Endothelial cell of umbilical vein (primary cell): ENCODE measurements around the gene SDSL. TPM values are rescaled to one million over a fixed set of nuclear protein-coding genes. Genes with fewer than 3 reads are reported as not detected.

Source experiments
- BruUV-seq: library from RNA; stranded (reverse); fragments of 400-500 nt; replicated peaks from 2 replicates; lab custom pipeline; 2021; lab: Mats Ljungman, UMichigan
- CTCF ChIA-PET: fragments of 300-600, 350-600 bp; sonication (Branson Sonifier 250); formaldehyde crosslinking; loops from one replicate; lab custom pipeline; 2021; ENCODE audit warnings: antibody characterized with exemption, inconsistent platforms; lab: Charles Lee
- POLR2A ChIA-PET: fragments of 300-600, 350-600 bp; sonication (Branson Sonifier 250); formaldehyde crosslinking; loops from one replicate; lab custom pipeline; 2021; ENCODE audit warnings: antibody characterized with exemption, inconsistent platforms; lab: Charles Lee
- DNase-seq: peaks from one replicate; pipeline ENCODE4 v3.0.0-alpha.2; 2011; ENCODE audit warnings: low read depth, low spot score
- FAIRE-seq: peaks from 2 replicates; lab custom pipeline; 2011; peaks lifted over from hg19 to GRCh38; lab: Jason Lieb, UNC
- H2AFZ ChIP-seq: 2 replicates; pipeline ENCODE4 v1.6.0; 2012; ENCODE audit warnings: low read depth, low read length, control low read depth, inconsistent platforms
- H3K27ac ChIP-seq: 2 replicates; pipeline ENCODE4 v1.5.1; 2011; ENCODE audit warnings: low read depth, mild to moderate bottlenecking, control low read depth, low read length, moderate library complexity; ENCODE audit not compliant: insufficient read depth
- H3K27me3 ChIP-seq, 2 experiments: 2 replicates each; pipeline versions ENCODE4 v1.6.0 to v1.6.1; 2011; ENCODE audit warnings: low read length in 2 of 2, mixed read lengths in 1 of 2; ENCODE audit not compliant: control insufficient read depth in 2 of 2, insufficient read depth in 2 of 2
- H3K36me3 ChIP-seq, 2 experiments: 2 replicates in 1 of 2; 3 replicates in 1 of 2; pipeline ENCODE4 v1.5.1; 2011; ENCODE audit warnings: low read length in 2 of 2, mild to moderate bottlenecking in 1 of 2, moderate library complexity in 1 of 2; ENCODE audit not compliant: control insufficient read depth in 2 of 2, insufficient read depth in 2 of 2; ENCODE audit errors: extremely low read depth in 1 of 2
- H3K4me1 ChIP-seq: 3 replicates; pipeline ENCODE4 v1.5.1; 2011; ENCODE audit warnings: mild to moderate bottlenecking, low read length; ENCODE audit not compliant: control insufficient read depth, insufficient read depth; ENCODE audit errors: extremely low read depth
- H3K4me2 ChIP-seq: 2 replicates; pipeline ENCODE4 v1.6.1; 2011; ENCODE audit warnings: low read length, control low read depth, mixed read lengths; ENCODE audit not compliant: insufficient read depth
- H3K4me3 ChIP-seq, 3 experiments: fragments of 200-600 bp in 1 of 3; sonication (generic), shearing (Covaris generic) in 1 of 3; replicated peaks in 1 of 3; 2 replicates each; pipeline ENCODE4 v1.5.1; 2011 to 2016; ENCODE audit warnings: control low read depth in 3 of 3, low read length in 3 of 3, mild to moderate bottlenecking in 2 of 3, inconsistent platforms in 1 of 3, low read depth in 1 of 3, moderate library complexity in 1 of 3; ENCODE audit not compliant: insufficient read depth in 1 of 3
- H3K79me2 ChIP-seq: 2 replicates; pipeline ENCODE4 v1.6.0; 2012; ENCODE audit warnings: low read length, inconsistent platforms; ENCODE audit not compliant: control insufficient read depth, insufficient read depth
- H3K9ac ChIP-seq: replicated peaks from 2 replicates; pipeline ENCODE3; 2011; ENCODE audit warnings: low read length, control low read depth; ENCODE audit not compliant: insufficient read depth; ENCODE audit errors: extremely low read depth
- H3K9me1 ChIP-seq: replicated peaks from 3 replicates; pipeline ENCODE4 v1.6.0; 2011; ENCODE audit warnings: mild to moderate bottlenecking, low read length; ENCODE audit not compliant: control insufficient read depth, insufficient read depth; ENCODE audit errors: extremely low read depth
- H3K9me3 ChIP-seq: replicated peaks from 2 replicates; pipeline ENCODE4 v1.5.1; 2012; ENCODE audit warnings: low read length, inconsistent platforms; ENCODE audit not compliant: control insufficient read depth, insufficient read depth
- H4K20me1 ChIP-seq: replicated peaks from 2 replicates; pipeline ENCODE3; 2011; ENCODE audit warnings: mild to moderate bottlenecking, low read length; ENCODE audit not compliant: control insufficient read depth, insufficient read depth; ENCODE audit errors: extremely low read depth
- EZH2 ChIP-seq: IDR thresholded peaks from 2 replicates; pipeline ENCODE4 v1.6.1; 2012; ENCODE audit warnings: borderline replicate concordance, low read depth, mild to moderate bottlenecking, moderate library complexity, low read length, inconsistent platforms; ENCODE audit not compliant: severe bottlenecking
- GATA2 ChIP-seq: IDR thresholded peaks from 2 replicates; pipeline ENCODE4 v1.7.0; 2011; ENCODE audit warnings: low read depth, mild to moderate bottlenecking, moderate library complexity, mixed read lengths, low read length; ENCODE audit not compliant: insufficient read length, insufficient read depth
- JUN ChIP-seq: IDR thresholded peaks from 2 replicates; pipeline ENCODE4 v1.6.1; 2011; ENCODE audit warnings: borderline replicate concordance, low read depth; ENCODE audit not compliant: insufficient read length, insufficient read depth
- MAX ChIP-seq: IDR thresholded peaks from 2 replicates; pipeline ENCODE4 v1.6.1; 2011; ENCODE audit not compliant: insufficient read depth, insufficient read length
- MYC ChIP-seq: IDR thresholded peaks from one replicate; pipeline ENCODE4 v1.6.1; 2011; ENCODE audit warnings: mild to moderate bottlenecking, low read depth, low read length
- dilution Hi-C: fragments of 300-500 bp; cut with MboI; formaldehyde crosslinking; loops from one replicate; pipeline ENCODE4 v1.15.0; 2019; ENCODE audit warnings: low sequenced_read_pairs; ENCODE audit not compliant: extremely low pct_ligation_motif_present
- intact Hi-C: fragments of 100-400 bp; cut with micrococcal nuclease; formaldehyde crosslinking; loops from one replicate; pipeline ENCODE4 v1.10.0; 2022
- polyA plus RNA-seq, 4 experiments: library from polyadenylated mRNA; depleted of rRNA in 3 of 4; stranded (reverse) in 3 of 4; unstranded in 1 of 4; fragments of >200 nt; gene quantifications; 2 replicates each; pipeline versions ENCODE4 v1.2.1 to v1.2.3, GENCODE V29; 2011 to 2012; ENCODE audit warnings: missing spikeins in 1 of 4
- total RNA-seq: library from RNA; stranded (reverse); gene quantifications from 2 replicates; pipeline ENCODE4 v1.2.3, GENCODE V29; 2021
- TF ChIP-seq, protein P1 (sequence below), 2 donors: IDR thresholded peaks; 1 replicate in 1 of 2; 2 replicates in 1 of 2; pipeline ENCODE4 v1.5.1; 2011; ENCODE audit warnings: low read length in 2 of 2, mild to moderate bottlenecking in 2 of 2, moderate library complexity in 2 of 2, control low read depth in 1 of 2, inconsistent platforms in 1 of 2, low read depth in 1 of 2; ENCODE audit not compliant: insufficient read depth in 1 of 2; ENCODE audit errors: extremely low read depth in 1 of 2

Gene SDSL
- total and polyA plus RNA-seq, 2 donors (not counting 3 experiments of a cell fraction or from before 2014, with no cell fraction given): 5.7 to 16.9 TPM

- no peaks in the 10 kb centered on the region for H3K36me3 ChIP-seq
- FAIRE-seq (no peak), DNase-seq (no peak)
- no peaks in the 10 kb centered on the region for H4K20me1 ChIP-seq
- H3K27ac ChIP-seq: no peak overlapping the region
- CTCF ChIA-PET: interaction anchor here (1.4 to 1.7 kb wide), 2 partner anchors 16 to 53 kb away, joined by 5 to 9 read pairs; no protein-coding TSS in a partner anchor
- peaks cover 59 to 62% of the 10 kb centered on the region in 2 experiments for H3K27me3 ChIP-seq
- H3K4me3 ChIP-seq: no peak overlapping the region
- TF ChIP-seq, protein P1, sequence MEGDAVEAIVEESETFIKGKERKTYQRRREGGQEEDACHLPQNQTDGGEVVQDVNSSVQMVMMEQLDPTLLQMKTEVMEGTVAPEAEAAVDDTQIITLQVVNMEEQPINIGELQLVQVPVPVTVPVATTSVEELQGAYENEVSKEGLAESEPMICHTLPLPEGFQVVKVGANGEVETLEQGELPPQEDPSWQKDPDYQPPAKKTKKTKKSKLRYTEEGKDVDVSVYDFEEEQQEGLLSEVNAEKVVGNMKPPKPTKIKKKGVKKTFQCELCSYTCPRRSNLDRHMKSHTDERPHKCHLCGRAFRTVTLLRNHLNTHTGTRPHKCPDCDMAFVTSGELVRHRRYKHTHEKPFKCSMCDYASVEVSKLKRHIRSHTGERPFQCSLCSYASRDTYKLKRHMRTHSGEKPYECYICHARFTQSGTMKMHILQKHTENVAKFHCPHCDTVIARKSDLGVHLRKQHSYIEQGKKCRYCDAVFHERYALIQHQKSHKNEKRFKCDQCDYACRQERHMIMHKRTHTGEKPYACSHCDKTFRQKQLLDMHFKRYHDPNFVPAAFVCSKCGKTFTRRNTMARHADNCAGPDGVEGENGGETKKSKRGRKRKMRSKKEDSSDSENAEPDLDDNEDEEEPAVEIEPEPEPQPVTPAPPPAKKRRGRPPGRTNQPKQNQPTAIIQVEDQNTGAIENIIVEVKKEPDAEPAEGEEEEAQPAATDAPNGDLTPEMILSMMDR (IDR thresholded peaks at IDR 0.05; ENCODE audit: extremely low read depth in 1 of 2, insufficient read depth in 1 of 2, low read depth in 1 of 2, low read length in 2 of 2): no peak
- TF ChIP-seq MAX (no peak), GATA2 (no peak), JUN (no peak), MYC (no peak), EZH2 (peak; percentile 46)
- no peaks in the 10 kb centered on the region for H3K9me1 ChIP-seq
- no peak overlapping the region for H2AFZ ChIP-seq
- H3K4me1 ChIP-seq: no peaks in the 10 kb centered on the region
- H3K9me3 ChIP-seq: no peaks in the 10 kb centered on the region
- BruUV-seq: no TSS peak
- no peaks in the 10 kb centered on the region for H3K79me2 ChIP-seq
- intact Hi-C loops (no loop called here), dilution Hi-C loops (no loop called here)
- no peak overlapping the region for H3K9ac ChIP-seq
- H3K4me2 ChIP-seq: no peak overlapping the region
- POLR2A ChIA-PET: no interaction called here
These were observed 56.3 kb downstream of the SDSL start for GRCh38 chr12:113478351-113479011.
